ENCODE data around the gene BCOR. TPM values are rescaled to one million over a fixed set of nuclear protein-coding genes. Genes with fewer than 3 reads are reported as not detected.

Gene BCOR
- total RNA-seq, 1 experiment from 2014 or later, result 7.5 TPM

DNA sequence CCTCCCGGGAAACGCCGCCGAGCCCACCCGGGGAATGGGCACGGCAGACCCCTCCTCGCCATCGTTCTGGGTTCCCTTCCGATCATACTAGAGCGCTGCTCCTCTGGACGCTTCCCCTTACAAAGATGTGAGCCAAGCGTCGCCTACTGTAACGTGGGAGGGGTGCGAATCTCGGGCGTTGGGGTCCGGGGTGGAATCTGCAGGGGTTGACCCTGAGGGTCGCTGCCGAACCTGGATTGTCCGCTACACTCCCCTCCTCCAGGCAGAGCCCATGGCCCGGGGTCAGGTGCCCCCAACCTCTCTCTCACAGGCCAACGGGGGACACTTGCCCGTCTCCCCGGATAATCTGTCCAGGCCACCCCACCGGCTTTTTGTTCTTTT, 13.8 kb downstream of the BCOR start:
- Mint-ChIP-seq H3K9me3 (ENCODE audit: unreplicated experiment) (no peaks in the 10 kb centered on the region), H3K36me3 (ENCODE audit: insufficient read depth, unreplicated experiment) (no peaks in the 10 kb centered on the region), H3K4me3 (ENCODE audit: unreplicated experiment) (peak overlapping the region; percentile 26), H3K4me1 (ENCODE audit: insufficient read depth, unreplicated experiment) (peaks cover 5% of the 10 kb centered on the region), H3K27me3 (ENCODE audit: insufficient read depth, unreplicated experiment) (peaks cover 52% of the 10 kb centered on the region), H3K27ac (ENCODE audit: low read depth, unreplicated experiment) (no peak overlapping the region)
- no peak for DNase-seq (ENCODE audit: unreplicated experiment)
- TF ChIP-seq CTCF (IDR thresholded peaks at IDR 0.05; ENCODE audit: unreplicated experiment), result no peak
- no TSS peak for BruUV-seq (replicated peaks)
- CTCF ChIA-PET, result no interaction called here
- POLR2A ChIA-PET, result interaction anchor here (0.5 to 2.5 kb wide), 3 partner anchors 12 to 1338 kb away, joined by 4 to 23 read pairs (median 5); partner anchors contain the start of gene BCOR
- intact Hi-C loops (cut with micrococcal nuclease), result no loop called here

DNA sequence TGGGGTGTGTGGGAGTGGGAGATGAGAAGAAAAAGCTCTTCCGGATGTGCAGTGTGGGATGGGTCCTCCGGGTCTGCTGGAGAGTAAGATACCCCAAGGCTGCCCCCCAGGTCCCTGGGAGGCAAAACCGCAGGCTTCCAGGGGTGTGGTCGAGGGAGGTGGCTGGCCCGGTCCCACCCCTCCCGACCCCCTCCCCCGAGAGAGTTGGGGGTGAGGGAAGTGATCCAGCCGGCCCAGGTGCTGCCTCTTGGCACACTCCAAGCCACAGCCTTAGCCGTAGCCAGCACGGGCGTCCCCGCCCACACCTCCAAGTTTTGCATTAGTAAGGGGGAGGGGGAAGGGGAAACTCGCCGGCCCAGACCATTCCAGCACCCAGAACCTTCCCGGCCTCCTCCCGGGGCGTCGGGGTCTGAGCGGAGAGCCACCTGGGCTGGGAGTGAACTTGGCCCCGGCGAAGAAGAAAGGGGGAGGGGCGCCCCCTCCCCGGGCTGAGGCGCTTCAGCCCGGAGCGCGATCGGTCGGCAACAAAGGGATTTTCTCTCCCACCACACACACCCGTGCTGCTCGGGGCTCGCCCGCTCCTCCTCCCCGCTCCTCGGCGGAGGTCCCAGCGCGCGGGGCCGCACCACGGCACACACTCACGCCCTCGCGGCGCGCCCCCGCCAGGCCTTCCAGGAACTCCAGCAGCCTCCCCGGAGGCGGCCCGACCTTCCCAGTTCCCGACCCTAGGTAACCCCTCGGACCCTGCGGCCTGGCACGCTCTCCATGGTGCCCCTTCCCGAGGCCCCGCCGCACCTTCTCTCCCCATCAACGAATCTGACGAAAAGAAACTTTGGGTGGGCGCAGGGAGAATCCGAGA, 14.4 kb downstream of the BCOR start:
- BruUV-seq (replicated peaks), result no TSS peak
- intact Hi-C loops (cut with micrococcal nuclease), result no loop called here
- no peaks in the 10 kb centered on the region for H3K9me3 Mint-ChIP-seq (ENCODE audit: unreplicated experiment)
- H3K36me3 Mint-ChIP-seq (ENCODE audit: insufficient read depth, unreplicated experiment), result no peaks in the 10 kb centered on the region
- peaks cover 5% of the 10 kb centered on the region for H3K4me1 Mint-ChIP-seq (ENCODE audit: insufficient read depth, unreplicated experiment)
- H3K27ac Mint-ChIP-seq (ENCODE audit: low read depth, unreplicated experiment), result no peak overlapping the region
- ChIA-PET POLR2A (no interaction called here), CTCF (interaction anchor here (0.6 kb wide), 1 partner anchor 33 kb away, joined by 3 read pairs; no protein-coding TSS in a partner anchor)
- TF ChIP-seq CTCF (IDR thresholded peaks at IDR 0.05; ENCODE audit: unreplicated experiment), result no peak
- DNase-seq (ENCODE audit: unreplicated experiment), result no peak
- no peak overlapping the region for H3K4me3 Mint-ChIP-seq (ENCODE audit: unreplicated experiment)
- H3K27me3 Mint-ChIP-seq (ENCODE audit: insufficient read depth, unreplicated experiment), result peaks cover 55% of the 10 kb centered on the region

GRCh38 chrX:40082447-40083119, 15.2 kb downstream of the BCOR start:
- ChIA-PET CTCF (interaction anchor here (0.6 to 0.9 kb wide), 2 partner anchors 32 kb away, joined by 3 read pairs; no protein-coding TSS in a partner anchor), POLR2A (no interaction called here)
- no peak for DNase-seq (ENCODE audit: unreplicated experiment)
- peaks cover 54% of the 10 kb centered on the region for H3K27me3 Mint-ChIP-seq (ENCODE audit: insufficient read depth, unreplicated experiment)
- intact Hi-C loops (cut with micrococcal nuclease), result no loop called here
- no TSS peak for BruUV-seq (replicated peaks)
- peaks cover 5% of the 10 kb centered on the region for H3K4me1 Mint-ChIP-seq (ENCODE audit: insufficient read depth, unreplicated experiment)
- no peak for TF ChIP-seq CTCF (IDR thresholded peaks at IDR 0.05; ENCODE audit: unreplicated experiment)
- H3K27ac Mint-ChIP-seq (ENCODE audit: low read depth, unreplicated experiment), result no peak overlapping the region
- H3K9me3 Mint-ChIP-seq (ENCODE audit: unreplicated experiment), result no peaks in the 10 kb centered on the region
- H3K4me3 Mint-ChIP-seq (ENCODE audit: unreplicated experiment), result no peak overlapping the region
- no peaks in the 10 kb centered on the region for H3K36me3 Mint-ChIP-seq (ENCODE audit: insufficient read depth, unreplicated experiment)

GRCh38 chrX:40081679-40082068, 16.1 kb downstream of the BCOR start:
- Mint-ChIP-seq H3K9me3 (ENCODE audit: unreplicated experiment) (no peaks in the 10 kb centered on the region), H3K27ac (ENCODE audit: low read depth, unreplicated experiment) (no peak overlapping the region), H3K36me3 (ENCODE audit: insufficient read depth, unreplicated experiment) (no peaks in the 10 kb centered on the region), H3K4me1 (ENCODE audit: insufficient read depth, unreplicated experiment) (peaks cover 5% of the 10 kb centered on the region), H3K27me3 (ENCODE audit: insufficient read depth, unreplicated experiment) (peaks cover 50% of the 10 kb centered on the region), H3K4me3 (ENCODE audit: unreplicated experiment) (no peak overlapping the region)
- ChIA-PET POLR2A (no interaction called here), CTCF (interaction anchor here (0.6 to 0.9 kb wide), 2 partner anchors 33 to 148 kb away, joined by 3 read pairs; no protein-coding TSS in a partner anchor)
- no peak for DNase-seq (ENCODE audit: unreplicated experiment)
- no peak for TF ChIP-seq CTCF (IDR thresholded peaks at IDR 0.05; ENCODE audit: unreplicated experiment)
- no TSS peak for BruUV-seq (replicated peaks)
- intact Hi-C loops (cut with micrococcal nuclease), result no loop called here
